Measurements from ENCODE around the gene ZC3H18.
A peak's percentile ranks its signal among the peaks of the same experiment; 100 is the strongest.

The ZC3H18 gene

GRCh38 chr16:88649924-88650748, 79.9 kb downstream of the ZC3H18 start:
- Histone ChIP-seq H3K36me3 (replicated peaks) (peaks cover 22% of the 10 kb centered on the region), H3K9me3 (no peaks in the 10 kb centered on the region), H3K4me1 (peaks cover 6% of the 10 kb centered on the region), H3K27me3 (ENCODE audit: low read depth) (no peaks in the 10 kb centered on the region), H3K4me3 (peak overlapping the region; percentile 86)
- in situ Hi-C loops (cut with MboI; ENCODE audit: low sequenced_read_pairs): no loop called here
- peak in 1 of 2 experiments; percentile 66 for DNase-seq (ENCODE audit: low spot score in 2 of 2)

GRCh38 chr16:88650749-88651275, 80.6 kb downstream of the ZC3H18 start, which contains the start of gene CYBA:
Gene CYBA (minus strand): TSS chr16:88651053. CDS start chr16:88651013, 40 bp downstream.
- H3K27me3 ChIP-seq (ENCODE audit: low read depth): no peaks in the 10 kb centered on the region
- peaks cover 6% of the 10 kb centered on the region for H3K4me1 ChIP-seq
- H3K9me3 ChIP-seq: no peaks in the 10 kb centered on the region
- in situ Hi-C loops (cut with MboI; ENCODE audit: low sequenced_read_pairs): no loop called here
- peaks cover 26% of the 10 kb centered on the region for H3K36me3 ChIP-seq (replicated peaks)
- H3K4me3 ChIP-seq: peak within 1 kb of the TSS; percentile 86
- DNase-seq (ENCODE audit: low spot score in 2 of 2): peak; percentile 67 to 87

- no peak for DNase-seq (ENCODE audit: low spot score in 2 of 2)
- in situ Hi-C loops (cut with MboI; ENCODE audit: low sequenced_read_pairs): no loop called here
- Histone ChIP-seq H3K27me3 (ENCODE audit: low read depth) (no peaks in the 10 kb centered on the region), H3K36me3 (replicated peaks) (peaks cover 26% of the 10 kb centered on the region), H3K4me1 (peaks cover 6% of the 10 kb centered on the region), H3K4me3 (peak overlapping the region; percentile 86), H3K9me3 (no peaks in the 10 kb centered on the region)
Measured at GRCh38 chr16:88651276-88651988, 81.2 kb downstream of the ZC3H18 start.

GRCh38 chr16:88651989-88652761, 82.0 kb downstream of the ZC3H18 start:
- no peaks in the 10 kb centered on the region for H3K27me3 ChIP-seq (ENCODE audit: low read depth)
- no peak for DNase-seq (ENCODE audit: low spot score in 2 of 2)
- no peak overlapping the region for H3K4me3 ChIP-seq
- in situ Hi-C loops (cut with MboI; ENCODE audit: low sequenced_read_pairs): no loop called here
- H3K9me3 ChIP-seq: no peaks in the 10 kb centered on the region
- peaks cover 26% of the 10 kb centered on the region for H3K36me3 ChIP-seq (replicated peaks)
- H3K4me1 ChIP-seq: peaks cover 6% of the 10 kb centered on the region

DNA sequence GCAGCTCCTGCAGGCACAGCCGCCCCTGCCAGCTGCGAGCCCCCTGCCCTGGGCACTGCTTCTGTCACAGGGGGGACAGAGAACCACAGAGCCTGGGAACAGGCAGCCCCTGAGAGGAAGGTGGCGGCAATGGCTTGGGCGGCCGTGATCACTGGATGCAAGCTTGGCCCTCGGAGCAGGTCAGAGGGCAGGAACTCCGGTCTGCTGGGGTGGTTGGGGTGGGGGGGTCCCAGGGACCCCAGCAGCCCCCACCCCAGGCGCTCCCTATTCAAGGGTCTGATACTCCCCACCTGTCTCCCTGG, 82.5 kb downstream of the ZC3H18 start:
- in situ Hi-C loops (cut with MboI; ENCODE audit: low sequenced_read_pairs): no loop called here
- H3K4me1 ChIP-seq: peaks cover 6% of the 10 kb centered on the region

GRCh38 chr16:88653101-88653500, 82.9 kb downstream of the ZC3H18 start:
- H3K4me3 ChIP-seq: no peak overlapping the region
- peaks cover 29% of the 10 kb centered on the region for H3K36me3 ChIP-seq (replicated peaks)
- no peaks in the 10 kb centered on the region for H3K27me3 ChIP-seq (ENCODE audit: low read depth)
- H3K4me1 ChIP-seq: peaks cover 6% of the 10 kb centered on the region
- no peak for DNase-seq (ENCODE audit: low spot score in 2 of 2)
- H3K9me3 ChIP-seq: no peaks in the 10 kb centered on the region
- in situ Hi-C loops (cut with MboI; ENCODE audit: low sequenced_read_pairs): no loop called here

More for the DNA sequence above, 82.5 kb downstream of the ZC3H18 start:
- no peak for DNase-seq (ENCODE audit: low spot score in 2 of 2)
- no peak overlapping the region for H3K4me3 ChIP-seq
- peaks cover 26% of the 10 kb centered on the region for H3K36me3 ChIP-seq (replicated peaks)
- no peaks in the 10 kb centered on the region for H3K9me3 ChIP-seq
- no peaks in the 10 kb centered on the region for H3K27me3 ChIP-seq (ENCODE audit: low read depth)

GRCh38 chr16:88653596-88654362, 83.6 kb downstream of the ZC3H18 start:
- no peaks in the 10 kb centered on the region for H3K27me3 ChIP-seq (ENCODE audit: low read depth)
- DNase-seq (ENCODE audit: low spot score in 2 of 2): no peak
- in situ Hi-C loops (cut with MboI; ENCODE audit: low sequenced_read_pairs): no loop called here
- H3K36me3 ChIP-seq (replicated peaks): peaks cover 31% of the 10 kb centered on the region
- no peak overlapping the region for H3K4me3 ChIP-seq
- peaks cover 6% of the 10 kb centered on the region for H3K4me1 ChIP-seq
- H3K9me3 ChIP-seq: no peaks in the 10 kb centered on the region

DNA sequence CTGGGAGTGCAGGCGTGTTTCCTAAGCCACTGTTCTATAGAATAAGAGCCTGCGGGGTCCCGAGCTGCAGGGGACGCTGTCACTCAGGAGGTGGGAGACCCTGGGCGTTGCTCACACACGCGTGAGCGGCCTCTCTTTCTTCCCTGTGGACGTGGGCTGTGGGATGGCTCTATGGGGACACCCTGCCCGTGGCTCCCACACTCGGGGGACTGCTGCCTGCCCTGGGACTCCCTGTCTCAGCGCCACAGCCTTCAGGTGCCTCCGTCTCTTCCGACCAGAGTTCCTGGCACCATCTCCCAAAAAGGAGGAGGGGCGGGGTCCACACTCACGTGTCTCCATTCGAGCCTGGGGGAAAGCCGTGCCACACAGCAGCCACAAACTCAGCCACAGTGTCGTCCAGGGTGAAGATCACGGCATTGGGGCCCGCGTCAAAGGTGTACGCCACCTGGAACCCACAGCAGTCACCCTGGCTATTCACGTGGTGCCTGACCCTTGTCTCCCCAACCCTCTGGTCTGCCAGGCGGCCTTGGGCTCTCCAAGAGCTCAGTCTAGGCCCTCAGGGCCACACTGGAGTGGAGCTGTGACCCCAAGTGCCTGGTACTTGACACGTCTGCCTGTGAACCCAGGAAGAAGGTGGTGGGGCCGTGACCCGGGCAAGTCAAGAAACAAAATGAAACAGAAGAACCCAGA, 84.3 kb downstream of the ZC3H18 start:
- Histone ChIP-seq H3K9me3 (no peaks in the 10 kb centered on the region), H3K36me3 (replicated peaks) (peaks cover 28% of the 10 kb centered on the region), H3K4me3 (no peak overlapping the region), H3K27me3 (ENCODE audit: low read depth) (no peaks in the 10 kb centered on the region), H3K4me1 (peaks cover 6% of the 10 kb centered on the region)
- DNase-seq (ENCODE audit: low spot score in 2 of 2): no peak
- in situ Hi-C loops (cut with MboI; ENCODE audit: low sequenced_read_pairs): no loop called here

- H3K36me3 ChIP-seq (replicated peaks): peaks cover 26% of the 10 kb centered on the region
- H3K4me3 ChIP-seq: no peak overlapping the region
- peaks cover 6% of the 10 kb centered on the region for H3K4me1 ChIP-seq
- H3K27me3 ChIP-seq (ENCODE audit: low read depth): no peaks in the 10 kb centered on the region
- in situ Hi-C loops (cut with MboI; ENCODE audit: low sequenced_read_pairs): no loop called here
- no peaks in the 10 kb centered on the region for H3K9me3 ChIP-seq
- no peak for DNase-seq (ENCODE audit: low spot score in 2 of 2)
Measured at GRCh38 chr16:88655053-88655732, 85.0 kb downstream of the ZC3H18 start.

DNA sequence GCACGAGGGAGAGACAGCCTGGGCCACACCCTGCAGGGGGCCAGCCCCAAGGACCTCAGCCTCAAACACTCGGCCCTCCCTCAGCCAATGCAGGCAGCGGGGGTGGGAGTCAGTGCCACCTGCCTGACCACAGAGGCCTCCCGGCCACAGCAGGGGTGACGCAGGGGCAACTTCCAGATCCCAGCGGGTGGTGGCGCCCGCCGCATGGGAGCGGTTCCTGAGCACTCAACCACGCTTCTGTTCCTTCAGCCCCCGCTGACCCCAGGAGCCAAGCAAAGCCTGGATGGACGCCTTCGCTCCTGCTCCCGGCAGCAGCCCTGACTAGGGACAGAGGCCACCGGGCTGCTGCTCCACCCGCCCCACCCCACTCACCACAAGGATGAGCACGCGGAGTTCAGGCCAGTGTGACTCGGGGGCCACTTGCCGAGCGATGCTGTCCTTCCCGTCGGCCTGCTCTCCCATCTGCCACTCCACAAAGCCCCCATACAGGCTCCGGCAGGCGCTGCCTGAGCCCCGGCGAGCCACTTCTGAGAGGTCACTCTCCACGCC, 85.6 kb downstream of the ZC3H18 start:
- H3K36me3 ChIP-seq (replicated peaks): peaks cover 26% of the 10 kb centered on the region
- H3K27me3 ChIP-seq (ENCODE audit: low read depth): no peaks in the 10 kb centered on the region
- no peak for DNase-seq (ENCODE audit: low spot score in 2 of 2)
- in situ Hi-C loops (cut with MboI; ENCODE audit: low sequenced_read_pairs): no loop called here
- peaks cover 6% of the 10 kb centered on the region for H3K4me1 ChIP-seq
- H3K4me3 ChIP-seq: no peak overlapping the region
- no peaks in the 10 kb centered on the region for H3K9me3 ChIP-seq

DNA sequence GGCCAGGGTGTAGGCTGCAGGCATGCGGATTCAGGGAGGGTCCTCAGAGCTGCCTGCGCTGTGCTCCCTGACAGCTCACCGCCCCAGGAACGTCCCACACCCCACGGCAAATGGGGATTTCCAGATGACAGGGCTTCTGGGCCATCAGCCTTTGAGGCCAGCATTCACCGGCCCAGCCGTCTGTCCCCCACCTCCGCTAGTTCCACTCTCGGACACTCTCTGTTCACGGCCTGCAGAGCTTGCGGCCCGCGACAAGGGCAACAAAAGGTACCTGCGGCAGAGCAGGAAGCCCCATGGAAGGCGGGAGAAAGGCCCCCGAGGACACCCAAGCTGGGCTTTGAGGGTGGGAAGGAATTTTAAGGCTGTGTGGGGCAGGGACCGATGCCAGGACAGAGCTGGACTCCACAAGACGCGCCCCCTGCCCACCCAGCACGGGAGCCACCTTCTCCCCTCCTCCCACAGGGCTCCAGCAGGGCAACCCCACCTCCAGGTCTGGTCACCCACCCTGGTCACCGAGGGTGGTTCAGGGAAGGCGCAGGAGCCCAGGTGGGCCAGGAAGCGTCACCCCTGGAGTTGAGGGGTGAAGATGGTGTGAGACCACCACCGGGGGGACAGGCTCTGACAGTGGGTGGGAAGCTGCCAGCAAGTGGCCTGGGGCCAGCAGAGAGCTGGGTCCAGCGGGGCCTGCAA, 86.2 kb downstream of the ZC3H18 start:
- in situ Hi-C loops (cut with MboI; ENCODE audit: low sequenced_read_pairs): no loop called here
- H3K4me3 ChIP-seq: no peak overlapping the region
- peaks cover 7% of the 10 kb centered on the region for H3K4me1 ChIP-seq
- no peak for DNase-seq (ENCODE audit: low spot score in 2 of 2)
- peaks cover 26% of the 10 kb centered on the region for H3K36me3 ChIP-seq (replicated peaks)
- no peaks in the 10 kb centered on the region for H3K27me3 ChIP-seq (ENCODE audit: low read depth)
- H3K9me3 ChIP-seq: no peaks in the 10 kb centered on the region

- Histone ChIP-seq H3K27me3 (ENCODE audit: low read depth) (no peaks in the 10 kb centered on the region), H3K4me1 (peaks cover 7% of the 10 kb centered on the region), H3K9me3 (no peaks in the 10 kb centered on the region), H3K36me3 (replicated peaks) (peaks cover 26% of the 10 kb centered on the region), H3K4me3 (no peak overlapping the region)
- in situ Hi-C loops (cut with MboI; ENCODE audit: low sequenced_read_pairs): no loop called here
- DNase-seq (ENCODE audit: low spot score in 2 of 2): no peak
Measured at GRCh38 chr16:88657371-88657770, 87.2 kb downstream of the ZC3H18 start.
